Naive thymus-derived CD4-positive, alpha-beta T cell (primary cell): ENCODE results near the gene LAMA3. TPM values are rescaled to one million over a fixed set of nuclear protein-coding genes. Genes with fewer than 3 reads are reported as not detected.

Source experiments
- ATAC-seq: fragments of 150-1000 bp; cut with Tn5 transposase; 2 replicates; pipeline ENCODE4 v1.10.0; 2021; ENCODE audit warnings: mild to moderate bottlenecking, moderate library complexity
- CTCF ChIA-PET: fragments of 350-600 bp; sonication (Branson Sonifier 250); formaldehyde crosslinking; loops from one replicate; lab custom pipeline; 2021; ENCODE audit warnings: antibody characterized with exemption; lab: Charles Lee
- POLR2A ChIA-PET: fragments of 350-600 bp; sonication (Branson Sonifier 250); formaldehyde crosslinking; loops from one replicate; lab custom pipeline; 2021; ENCODE audit warnings: antibody characterized with exemption, inconsistent platforms; lab: Charles Lee
- DNase-seq, 9 donors: peaks; one replicate each; pipeline versions ENCODE4 v3.0.0 to v3.0.0-alpha.2; 2020 to 2022; ENCODE audit warnings: mixed read lengths in 1 of 9
- H3K27ac ChIP-seq: one replicate; pipeline ENCODE4 v1.7.0; 2013; ENCODE audit warnings: mild to moderate bottlenecking, low read depth, low read length, moderate library complexity
- H3K27me3 ChIP-seq, 2 donors: one replicate each; pipeline ENCODE4 v1.7.0; 2013; ENCODE audit warnings: low read length in 2 of 2, mild to moderate bottlenecking in 2 of 2, moderate library complexity in 2 of 2; ENCODE audit not compliant: control insufficient read depth in 2 of 2, insufficient read depth in 2 of 2
- H3K36me3 ChIP-seq, 3 experiments: 1 replicate in 2 of 3; 2 replicates in 1 of 3; pipeline ENCODE4 v1.7.0; 2013; ENCODE audit warnings: low read length in 3 of 3, mild to moderate bottlenecking in 3 of 3, moderate library complexity in 1 of 3; ENCODE audit not compliant: insufficient read depth in 3 of 3, control insufficient read depth in 2 of 3
- H3K4me1 ChIP-seq, 2 donors: one replicate each; pipeline ENCODE4 v1.7.0; 2013; ENCODE audit warnings: low read length in 2 of 2, mild to moderate bottlenecking in 2 of 2, moderate library complexity in 1 of 2; ENCODE audit not compliant: control insufficient read depth in 2 of 2, insufficient read depth in 2 of 2
- H3K4me3 ChIP-seq: 2 replicates; pipeline ENCODE4 v1.7.0; 2013; ENCODE audit warnings: mild to moderate bottlenecking, low read length
- H3K9me3 ChIP-seq, 3 experiments: 1 replicate in 2 of 3; 2 replicates in 1 of 3; pipeline ENCODE4 v1.7.0; 2013; ENCODE audit warnings: low read length in 3 of 3; ENCODE audit not compliant: control insufficient read depth in 2 of 3
- H3K27ac Mint-ChIP-seq, 9 donors: one replicate each; pipeline ENCODE4 v1.8.0; 2020 to 2022; ENCODE audit warnings: mixed read lengths in 9 of 9, mild to moderate bottlenecking in 8 of 9, moderate library complexity in 5 of 9, inconsistent platforms in 2 of 9
- H3K27me3 Mint-ChIP-seq, 5 donors: one replicate each; pipeline ENCODE4 v1.8.0; 2021 to 2022; ENCODE audit warnings: mixed read lengths in 5 of 5, mild to moderate bottlenecking in 1 of 5
- H3K36me3 Mint-ChIP-seq, 5 donors: one replicate each; pipeline ENCODE4 v1.8.0; 2020 to 2022; ENCODE audit warnings: mixed read lengths in 5 of 5, mild to moderate bottlenecking in 3 of 5, inconsistent platforms in 1 of 5
- H3K4me1 Mint-ChIP-seq, 7 donors: one replicate each; pipeline ENCODE4 v1.8.0; 2020 to 2022; ENCODE audit warnings: mixed read lengths in 7 of 7, mild to moderate bottlenecking in 3 of 7, inconsistent platforms in 1 of 7
- H3K4me3 Mint-ChIP-seq, 10 donors: one replicate each; pipeline ENCODE4 v1.8.0; 2020 to 2022; ENCODE audit warnings: mild to moderate bottlenecking in 10 of 10, mixed read lengths in 10 of 10, moderate library complexity in 6 of 10, inconsistent platforms in 2 of 10
- H3K9me3 Mint-ChIP-seq, 11 donors: one replicate each; pipeline ENCODE4 v1.8.0; 2020 to 2022; ENCODE audit warnings: mixed read lengths in 11 of 11, mild to moderate bottlenecking in 4 of 11, inconsistent platforms in 1 of 11, moderate library complexity in 1 of 11
- intact Hi-C, 2 donors: fragments of 100-400 bp; cut with micrococcal nuclease; formaldehyde crosslinking; loops; one replicate each; pipeline ENCODE4 v1.15.1; 2023
- polyA plus RNA-seq, 2 donors: library from polyadenylated mRNA; unstranded; fragments of 300-500 nt; fragmentation: Illumina TruSeq; gene quantifications; one replicate each; pipeline ENCODE4 v1.2.3, GENCODE V29; 2021
- total RNA-seq, 6 experiments: library from RNA in 5 of 6; stranded (reverse) in 5 of 6; gene quantifications; 1 replicate in 5 of 6; 2 replicates in 1 of 6; pipeline ENCODE4 v1.2.3 and lab custom pipeline; 2021 to 2026

LAMA3 gene
- total and polyA plus RNA-seq, 7 experiments from 2014 or later = 0.22 TPM; not detected in 6

DNA sequence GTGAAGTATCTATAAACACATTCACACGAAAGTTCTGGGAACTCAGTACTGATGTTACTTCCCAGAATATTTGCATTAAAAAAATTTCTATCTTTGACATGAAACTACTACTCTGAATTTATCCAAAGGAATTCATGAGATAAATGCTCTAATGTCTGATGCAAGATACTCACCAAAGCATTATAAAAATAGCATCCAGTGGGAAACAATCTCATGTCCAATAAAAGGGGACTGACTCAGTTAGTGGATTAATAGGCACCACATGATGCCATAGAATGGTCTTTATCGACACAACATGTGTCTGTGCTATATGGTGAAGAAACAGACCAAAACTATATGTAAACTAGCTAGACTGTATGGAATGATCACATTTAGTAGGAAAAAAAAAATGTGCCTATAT is 33.9 kb downstream of the LAMA3 start:
- no peaks in the 10 kb centered on the region for H3K36me3 Mint-ChIP-seq
- Histone ChIP-seq H3K27me3 (no peaks in the 10 kb centered on the region), H3K36me3 (no peaks in the 10 kb centered on the region), H3K4me3 (no peak overlapping the region), H3K4me1 (no peaks in the 10 kb centered on the region), H3K9me3 (no peaks in the 10 kb centered on the region), H3K27ac (no peak overlapping the region)
- no peaks in the 10 kb centered on the region for H3K4me1 Mint-ChIP-seq
- CTCF ChIA-PET = no interaction called here
- ATAC-seq = no peak
- no peak for DNase-seq
- intact Hi-C loops = no loop called here
- H3K27ac Mint-ChIP-seq = no peak overlapping the region
- POLR2A ChIA-PET = no interaction called here
- no peak overlapping the region for H3K4me3 Mint-ChIP-seq
- peaks cover 0 to 3% (median 0%) of the 10 kb centered on the region in 11 donors for H3K9me3 Mint-ChIP-seq
- H3K27me3 Mint-ChIP-seq = peaks cover 5 to 45% (median 16%) of the 10 kb centered on the region in 5 donors

DNA sequence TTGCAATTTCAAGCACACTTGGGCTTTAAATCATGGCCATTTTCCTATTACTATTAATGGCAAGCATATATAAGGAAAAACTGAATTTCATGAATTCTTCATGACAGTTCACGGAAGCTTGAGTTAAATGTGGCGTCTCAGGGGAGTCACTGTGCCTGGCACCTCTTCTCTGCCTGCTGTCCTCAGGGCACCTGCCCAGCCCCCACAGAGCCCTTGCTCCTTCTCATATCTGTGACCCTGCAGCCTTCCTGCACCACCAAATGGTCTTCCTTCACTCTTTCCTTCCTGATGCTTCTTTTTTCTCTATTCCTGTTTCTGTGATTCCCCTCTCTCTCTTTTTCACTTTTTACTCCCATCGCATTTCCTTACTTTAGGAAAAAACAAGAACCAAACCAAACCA is 35.4 kb downstream of the LAMA3 start:
- no peaks in the 10 kb centered on the region for H3K4me1 Mint-ChIP-seq
- no peaks in the 10 kb centered on the region for H3K36me3 ChIP-seq
- ChIA-PET CTCF (no interaction called here), POLR2A (no interaction called here)
- H3K27ac Mint-ChIP-seq = peak overlapping the region in 3 of 9 donors; percentile 10 to 59 (median 38)
- H3K27ac ChIP-seq = no peak overlapping the region
- no peak overlapping the region for H3K4me3 ChIP-seq
- no peaks in the 10 kb centered on the region for H3K36me3 Mint-ChIP-seq
- no peak overlapping the region for H3K4me3 Mint-ChIP-seq
- DNase-seq (no peak), ATAC-seq (no peak)
- no peaks in the 10 kb centered on the region for H3K4me1 ChIP-seq
- H3K9me3 Mint-ChIP-seq = peaks cover 0 to 3% (median 0%) of the 10 kb centered on the region in 11 donors
- H3K9me3 ChIP-seq = no peaks in the 10 kb centered on the region
- no peaks in the 10 kb centered on the region for H3K27me3 ChIP-seq
- H3K27me3 Mint-ChIP-seq = peaks cover 5 to 39% (median 16%) of the 10 kb centered on the region in 5 donors
- intact Hi-C loops = no loop called here

DNA sequence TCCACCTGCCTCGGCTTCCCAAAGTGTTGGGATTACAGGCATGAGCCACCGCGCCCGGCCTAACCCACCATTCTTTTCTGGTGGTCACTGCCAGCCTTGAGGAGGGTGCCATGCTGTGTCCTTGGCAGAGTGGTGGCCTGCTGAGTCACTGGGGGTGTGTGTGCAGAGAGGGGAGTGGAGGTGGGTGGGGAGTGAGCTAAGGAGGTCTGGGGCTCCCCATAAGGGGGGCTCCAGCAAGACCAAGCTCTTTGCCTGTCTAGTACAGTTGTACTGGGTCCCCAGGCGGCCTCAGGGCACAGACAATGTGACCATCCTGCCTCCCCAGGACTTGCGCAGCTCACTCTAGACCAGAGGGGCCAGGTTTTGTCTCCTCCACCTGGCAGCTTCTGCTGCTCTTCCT is 36.1 kb downstream of the LAMA3 start:
- no peaks in the 10 kb centered on the region for H3K27me3 ChIP-seq
- Mint-ChIP-seq H3K27ac (peak overlapping the region in 1 of 9 donors; percentile 59), H3K9me3 (peaks cover 0 to 3% (median 0%) of the 10 kb centered on the region in 11 donors), H3K4me1 (no peaks in the 10 kb centered on the region), H3K27me3 (peaks cover 5 to 45% (median 16%) of the 10 kb centered on the region in 5 donors), H3K4me3 (no peak overlapping the region), H3K36me3 (no peaks in the 10 kb centered on the region)
- DNase-seq = no peak
- H3K4me3 ChIP-seq = no peak overlapping the region
- intact Hi-C loops = no loop called here
- no peak for ATAC-seq
- no peaks in the 10 kb centered on the region for H3K9me3 ChIP-seq
- POLR2A ChIA-PET = no interaction called here
- H3K27ac ChIP-seq = no peak overlapping the region
- CTCF ChIA-PET = no interaction called here
- H3K4me1 ChIP-seq = no peaks in the 10 kb centered on the region
- H3K36me3 ChIP-seq = no peaks in the 10 kb centered on the region

DNA sequence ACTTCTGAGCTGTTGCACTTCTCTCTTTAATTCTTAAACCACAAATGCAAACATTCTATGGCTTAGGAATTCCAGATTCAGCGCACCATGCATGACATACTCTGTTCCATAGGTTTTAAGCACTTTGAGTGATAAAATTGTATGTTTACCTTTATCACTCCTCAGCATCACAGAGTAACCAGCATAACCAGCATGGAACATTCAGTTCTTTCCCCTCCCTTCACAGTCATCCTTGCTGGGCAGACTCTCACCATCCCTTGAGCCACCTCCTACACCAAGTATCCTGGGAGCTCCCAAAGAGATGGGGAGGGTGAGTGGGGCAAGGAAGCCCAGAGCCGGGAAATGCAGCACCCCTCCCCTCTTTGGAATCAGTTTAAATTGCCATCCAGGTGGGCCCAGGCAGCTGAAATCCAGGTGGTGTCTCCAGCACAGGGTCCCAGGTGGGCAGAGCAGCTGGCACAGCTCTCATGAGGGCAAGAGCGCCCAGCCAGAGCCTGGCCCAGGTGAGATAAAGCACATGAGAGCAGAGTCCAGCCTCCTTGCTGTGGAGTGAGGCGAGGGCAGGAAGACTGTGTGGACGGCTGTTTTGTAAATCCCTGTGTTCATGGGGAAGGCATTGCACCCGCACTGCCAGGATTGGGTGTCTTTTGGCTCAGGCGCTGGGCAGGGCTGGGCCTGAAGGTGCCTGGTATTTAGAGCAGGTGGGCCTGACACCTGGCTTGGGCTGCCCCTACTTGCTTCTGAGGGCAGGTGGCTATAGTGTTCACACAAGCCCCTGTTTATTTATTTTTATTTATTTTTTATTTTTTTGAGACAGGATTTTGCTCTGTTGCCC is 36.8 kb downstream of the LAMA3 start:
- POLR2A ChIA-PET = no interaction called here
- Mint-ChIP-seq H3K27ac (peak overlapping the region in 1 of 9 donors; percentile 52), H3K27me3 (peaks cover 5 to 42% (median 15%) of the 10 kb centered on the region in 5 donors), H3K4me3 (no peak overlapping the region), H3K4me1 (no peaks in the 10 kb centered on the region), H3K36me3 (no peaks in the 10 kb centered on the region), H3K9me3 (peaks cover 0 to 3% (median 0%) of the 10 kb centered on the region in 11 donors)
- H3K4me1 ChIP-seq = no peaks in the 10 kb centered on the region
- no peak overlapping the region for H3K27ac ChIP-seq
- no peaks in the 10 kb centered on the region for H3K27me3 ChIP-seq
- no peak for DNase-seq
- H3K9me3 ChIP-seq = no peaks in the 10 kb centered on the region
- no peak for ATAC-seq
- CTCF ChIA-PET = no interaction called here
- H3K4me3 ChIP-seq = no peak overlapping the region
- intact Hi-C loops = no loop called here
- no peaks in the 10 kb centered on the region for H3K36me3 ChIP-seq

DNA sequence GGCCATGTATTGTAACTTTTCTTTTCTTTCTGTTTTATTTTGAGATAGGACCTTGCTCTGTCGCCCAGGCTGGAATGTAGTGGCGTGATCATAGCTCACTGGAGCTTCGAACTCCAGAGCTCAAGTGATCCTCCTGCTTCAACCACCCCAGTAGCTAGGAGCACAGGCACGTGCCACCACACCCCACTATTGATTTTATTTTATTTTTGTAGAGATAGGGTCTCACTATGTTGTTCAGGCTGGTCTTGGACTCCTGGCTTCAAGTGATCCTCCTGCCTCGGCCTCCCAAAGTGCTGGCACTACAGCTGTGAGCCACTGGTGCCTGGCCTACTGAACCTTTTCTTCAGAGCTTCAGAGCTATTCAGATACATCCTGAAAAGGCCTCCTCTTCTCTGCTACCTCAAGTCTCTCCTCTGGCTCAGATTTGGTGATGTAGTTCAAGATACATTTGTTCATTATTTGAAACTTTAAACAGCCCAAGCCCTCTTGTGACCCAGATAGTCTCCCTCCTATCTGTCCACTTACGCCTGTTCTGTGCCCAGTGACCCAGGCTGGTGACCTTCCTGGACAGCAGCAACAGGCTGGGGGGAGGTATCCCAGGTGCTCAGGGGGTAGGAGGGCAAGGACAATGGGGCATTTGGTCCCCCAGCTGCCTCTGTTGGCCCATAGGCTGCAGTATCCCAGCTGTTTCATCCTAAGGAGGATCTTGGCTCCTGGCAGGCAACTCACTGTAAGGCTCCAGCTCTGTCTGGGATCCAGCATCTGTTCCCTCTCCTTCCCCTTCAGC is 38.6 kb downstream of the LAMA3 start:
- ChIA-PET CTCF (no interaction called here), POLR2A (no interaction called here)
- H3K27me3 Mint-ChIP-seq = peaks cover 0 to 36% (median 5%) of the 10 kb centered on the region in 5 donors
- H3K4me1 Mint-ChIP-seq = no peaks in the 10 kb centered on the region
- no peaks in the 10 kb centered on the region for H3K9me3 ChIP-seq
- DNase-seq = no peak
- no peak overlapping the region for H3K27ac ChIP-seq
- no peak overlapping the region for H3K4me3 Mint-ChIP-seq
- H3K27me3 ChIP-seq = no peaks in the 10 kb centered on the region
- no peak for ATAC-seq
- H3K4me3 ChIP-seq = no peak overlapping the region
- no peak overlapping the region for H3K27ac Mint-ChIP-seq
- intact Hi-C loops = no loop called here
- no peaks in the 10 kb centered on the region for H3K9me3 Mint-ChIP-seq
- no peaks in the 10 kb centered on the region for H3K4me1 ChIP-seq
- H3K36me3 ChIP-seq = no peaks in the 10 kb centered on the region
- H3K36me3 Mint-ChIP-seq = no peaks in the 10 kb centered on the region

DNA sequence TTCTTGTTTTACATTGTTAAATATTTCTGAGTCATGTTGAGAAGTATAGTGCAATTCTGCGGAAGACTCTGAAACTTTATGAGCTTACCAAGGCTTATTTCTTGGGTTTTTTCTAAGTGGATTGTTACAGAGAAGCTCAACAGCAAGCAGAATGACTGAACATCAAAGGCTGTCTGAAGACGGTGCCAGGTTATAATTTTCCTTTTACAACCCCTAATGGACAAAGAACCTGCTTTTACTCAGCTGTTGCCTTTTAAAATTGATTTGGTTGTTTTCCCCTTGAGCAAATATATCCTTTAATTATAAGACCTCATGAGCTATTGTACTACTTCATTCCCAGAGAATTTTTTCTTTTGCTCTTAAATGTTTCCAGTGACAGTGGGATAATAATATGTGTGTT is 41.6 kb downstream of the LAMA3 start:
- no peak for ATAC-seq
- POLR2A ChIA-PET = no interaction called here

More for the DNA sequence above, 41.6 kb downstream of the LAMA3 start:
- no peaks in the 10 kb centered on the region for H3K9me3 Mint-ChIP-seq
- DNase-seq = no peak
- Histone ChIP-seq H3K36me3 (no peaks in the 10 kb centered on the region), H3K27me3 (no peaks in the 10 kb centered on the region), H3K27ac (no peak overlapping the region), H3K4me3 (no peak overlapping the region), H3K9me3 (no peaks in the 10 kb centered on the region), H3K4me1 (no peaks in the 10 kb centered on the region)
- no peaks in the 10 kb centered on the region for H3K36me3 Mint-ChIP-seq
- intact Hi-C loops = no loop called here
- CTCF ChIA-PET = interaction anchor here (0.6 kb wide), 1 partner anchor 12 kb away, joined by 3 read pairs; no protein-coding TSS in a partner anchor
- no peak overlapping the region for H3K4me3 Mint-ChIP-seq
- H3K27me3 Mint-ChIP-seq = peaks cover 0 to 37% (median 0%) of the 10 kb centered on the region in 5 donors
- no peak overlapping the region for H3K27ac Mint-ChIP-seq
- H3K4me1 Mint-ChIP-seq = peaks cover 2 to 13% (median 8%) of the 10 kb centered on the region in 7 donors
